ENCODE measurements around the gene GRK6. TPM values are rescaled to one million over a fixed set of nuclear protein-coding genes. Genes with fewer than 3 reads are reported as not detected.

Gene GRK6
- total and polyA plus RNA-seq, 12 donors = 6.7 to 22.9 (median 15.2) TPM

DNA sequence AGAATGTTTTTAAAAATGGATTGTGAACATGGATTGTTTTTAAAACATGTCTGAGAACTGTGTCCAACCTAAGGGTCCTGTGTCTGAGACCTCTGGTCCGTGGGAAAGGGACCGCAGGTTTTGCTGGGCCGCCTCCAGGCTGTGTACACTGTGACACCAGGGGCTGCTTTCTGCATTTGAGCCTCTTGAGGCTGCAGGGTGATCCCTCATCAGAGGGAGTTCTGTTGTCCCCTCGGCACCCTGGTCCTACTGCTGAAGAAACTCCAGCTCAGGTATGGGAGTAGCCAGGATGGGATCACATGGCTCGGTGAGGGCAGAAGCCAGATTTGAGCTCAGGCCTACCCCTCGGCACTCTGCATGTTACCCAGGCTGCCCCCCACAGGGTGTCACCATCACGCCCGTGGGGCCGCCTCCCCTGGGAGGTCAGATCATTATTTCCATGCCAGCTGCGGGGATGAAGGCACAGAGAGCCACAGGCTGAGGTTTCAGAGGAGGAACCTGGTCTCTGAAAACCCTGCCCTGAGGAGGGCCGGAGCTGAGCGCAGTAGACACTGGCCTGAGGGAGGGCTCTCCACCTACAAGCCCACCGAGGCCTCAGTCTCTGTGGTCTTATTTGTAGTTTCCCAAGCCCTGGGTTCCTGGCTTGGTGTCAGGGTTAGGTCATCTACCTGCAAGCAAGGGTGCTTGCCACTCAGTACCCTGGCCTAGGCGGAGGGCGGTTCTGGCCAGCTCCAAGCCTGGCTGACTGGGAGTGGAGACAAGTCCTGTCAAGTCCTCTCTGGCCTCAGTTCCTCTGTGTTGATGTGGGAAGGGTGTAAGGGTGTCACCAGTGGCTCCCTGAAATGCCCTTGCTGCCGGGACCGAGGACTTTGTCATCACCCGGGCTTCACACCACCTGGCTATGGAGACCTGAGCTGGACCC lies 22.9 kb downstream of the GRK6 start:
- Histone ChIP-seq H3K36me3 (no peaks in the 10 kb centered on the region), H3K27me3 (peaks cover 0 to 58% (median 2%) of the 10 kb centered on the region in 7 donors), H3K9me3 (no peaks in the 10 kb centered on the region), H3K4me3 (no peak overlapping the region), H3K4me1 (peaks cover 21 to 50% (median 39%) of the 10 kb centered on the region in 9 donors), H3K27ac (no peak overlapping the region)
- no peak for ATAC-seq
- intact Hi-C loops (cut with DNase I) = loop anchor here in 9 of 10 donors (1.0 to 10.0 kb wide), 7 partner anchors 42 to 335 kb away; partner anchors contain the start of genes F12 (in 2 of the 9), MXD3 (in 2 of the 9) and PFN3 (in 1 of the 9)
- no peak for DNase-seq
- WGBS, 2 donors = 88 to 94% methylated on average over 18 of the region's 18 CpGs
- TF ChIP-seq CTCF (IDR thresholded peaks at IDR 0.05) = no peak

- Histone ChIP-seq H3K36me3 (no peaks in the 10 kb centered on the region), H3K4me1 (peaks cover 24 to 58% (median 45%) of the 10 kb centered on the region in 9 donors), H3K27ac (no peak overlapping the region), H3K4me3 (no peak overlapping the region), H3K27me3 (peaks cover 0 to 63% (median 2%) of the 10 kb centered on the region in 7 donors), H3K9me3 (no peaks in the 10 kb centered on the region)
- DNase-seq = no peak
- intact Hi-C loops (cut with DNase I) = loop anchor here in 9 of 10 donors (1.0 to 10.0 kb wide), 7 partner anchors 44 to 336 kb away; partner anchors contain the start of genes F12 (in 2 of the 9), MXD3 (in 2 of the 9) and PFN3 (in 1 of the 9)
- TF ChIP-seq CTCF (IDR thresholded peaks at IDR 0.05) = no peak
- WGBS, 2 donors = 66 to 74% methylated on average over 10 of the region's 10 CpGs
- no peak for ATAC-seq
Observed at GRCh38 chr5:177450667-177451424, 24.4 kb downstream of the GRK6 start.

- Histone ChIP-seq H3K4me1 (peaks cover 10 to 59% (median 44%) of the 10 kb centered on the region in 9 donors), H3K4me3 (no peak overlapping the region), H3K27me3 (peaks cover 0 to 52% (median 2%) of the 10 kb centered on the region in 7 donors), H3K36me3 (peaks cover 0 to 12% (median under 1%) of the 10 kb centered on the region in 9 donors), H3K27ac (no peak overlapping the region), H3K9me3 (no peaks in the 10 kb centered on the region)
- 76 to 77% methylated on average over 17 of the region's 17 CpGs for WGBS, 2 donors
- DNase-seq (no peak), ATAC-seq (peak in 2 of 8 donors; percentile 11 to 35)
- intact Hi-C loops (cut with DNase I) = loop anchor here in 8 of 10 donors (1.0 to 10.0 kb wide), 7 partner anchors 46 to 338 kb away; partner anchors contain the start of genes F12 (in 2 of the 8), MXD3 (in 2 of the 8) and PFN3 (in 1 of the 8)
- TF ChIP-seq CTCF (IDR thresholded peaks at IDR 0.05) = no peak
Observed at GRCh38 chr5:177452688-177453638, 26.5 kb downstream of the GRK6 start.

All from heart right ventricle (tissue), 16 donors.